CD4-positive, alpha-beta T cell treated with Interleukin-4 for 4 hours (primary cell): ENCODE results near the gene STON2.
"Not testable (repeated sequence)": the region's sequence is repeated elsewhere in the genome, so short reads cannot be mapped to it uniquely, and the experiment has no call there.

ENCODE experiments used
- DNase-seq: peaks from one replicate; pipeline ENCODE4 v3.0.0-alpha.2; 2020

STON2 gene, protein sequence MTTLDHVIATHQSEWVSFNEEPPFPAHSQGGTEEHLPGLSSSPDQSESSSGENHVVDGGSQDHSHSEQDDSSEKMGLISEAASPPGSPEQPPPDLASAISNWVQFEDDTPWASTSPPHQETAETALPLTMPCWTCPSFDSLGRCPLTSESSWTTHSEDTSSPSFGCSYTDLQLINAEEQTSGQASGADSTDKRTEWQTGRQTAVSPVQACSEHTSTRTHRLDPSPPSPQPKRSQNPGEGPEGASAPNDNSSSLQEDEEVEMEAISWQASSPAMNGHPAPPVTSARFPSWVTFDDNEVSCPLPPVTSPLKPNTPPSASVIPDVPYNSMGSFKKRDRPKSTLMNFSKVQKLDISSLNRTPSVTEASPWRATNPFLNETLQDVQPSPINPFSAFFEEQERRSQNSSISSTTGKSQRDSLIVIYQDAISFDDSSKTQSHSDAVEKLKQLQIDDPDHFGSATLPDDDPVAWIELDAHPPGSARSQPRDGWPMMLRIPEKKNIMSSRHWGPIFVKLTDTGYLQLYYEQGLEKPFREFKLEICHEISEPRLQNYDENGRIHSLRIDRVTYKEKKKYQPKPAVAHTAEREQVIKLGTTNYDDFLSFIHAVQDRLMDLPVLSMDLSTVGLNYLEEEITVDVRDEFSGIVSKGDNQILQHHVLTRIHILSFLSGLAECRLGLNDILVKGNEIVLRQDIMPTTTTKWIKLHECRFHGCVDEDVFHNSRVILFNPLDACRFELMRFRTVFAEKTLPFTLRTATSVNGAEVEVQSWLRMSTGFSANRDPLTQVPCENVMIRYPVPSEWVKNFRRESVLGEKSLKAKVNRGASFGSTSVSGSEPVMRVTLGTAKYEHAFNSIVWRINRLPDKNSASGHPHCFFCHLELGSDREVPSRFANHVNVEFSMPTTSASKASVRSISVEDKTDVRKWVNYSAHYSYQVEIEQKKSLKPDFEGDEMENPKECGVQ

DNA sequence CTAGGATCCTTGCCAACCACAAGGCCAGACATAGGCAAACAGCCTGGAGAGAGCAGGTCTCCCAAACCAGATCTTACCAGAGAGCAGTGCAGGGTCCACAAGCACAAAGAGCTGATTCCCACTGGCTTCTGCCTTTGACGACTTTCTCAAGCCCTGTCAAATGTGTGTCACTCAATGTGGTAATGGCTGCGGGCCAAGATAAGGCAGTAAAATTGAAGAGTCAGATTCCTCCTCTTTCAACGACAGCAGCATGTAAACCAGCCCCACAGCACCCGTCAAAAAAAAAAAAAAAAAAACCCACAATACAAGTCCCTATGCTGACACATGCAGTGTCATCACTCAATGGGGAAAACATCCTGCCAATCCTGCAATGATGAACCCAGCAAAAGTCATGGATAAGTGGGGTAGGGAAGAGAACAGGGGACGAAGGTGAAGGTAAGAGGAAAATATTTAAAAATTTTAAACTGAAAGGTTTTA lies at the start of gene STON2:
TSS of gene STON2 (minus strand) at position 123 of the 477 bp plus-strand sequence. CDS start 1,942 bp downstream, outside the sequence.
- DNase-seq = no peak

DNA sequence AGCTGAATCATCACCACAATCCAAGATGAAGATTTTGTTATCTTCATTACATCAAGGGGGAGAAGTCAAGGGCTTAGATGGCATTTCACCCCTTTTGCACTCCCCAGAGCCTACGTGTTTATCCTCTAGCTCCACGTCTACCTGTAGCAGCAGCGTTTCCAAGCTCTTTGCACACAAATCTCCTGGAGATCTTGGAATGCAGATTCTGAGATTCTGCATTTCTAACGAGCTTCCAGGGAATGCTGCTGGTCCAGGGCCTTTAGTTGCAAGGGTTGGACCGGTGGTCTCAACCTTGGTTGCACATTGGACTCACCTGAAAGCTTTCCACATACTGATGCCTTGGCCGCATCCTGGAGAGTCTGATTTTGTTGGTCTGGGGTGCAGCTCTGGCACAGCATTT lies 49.5 kb upstream of the STON2 start:
- no peak for DNase-seq

DNA sequence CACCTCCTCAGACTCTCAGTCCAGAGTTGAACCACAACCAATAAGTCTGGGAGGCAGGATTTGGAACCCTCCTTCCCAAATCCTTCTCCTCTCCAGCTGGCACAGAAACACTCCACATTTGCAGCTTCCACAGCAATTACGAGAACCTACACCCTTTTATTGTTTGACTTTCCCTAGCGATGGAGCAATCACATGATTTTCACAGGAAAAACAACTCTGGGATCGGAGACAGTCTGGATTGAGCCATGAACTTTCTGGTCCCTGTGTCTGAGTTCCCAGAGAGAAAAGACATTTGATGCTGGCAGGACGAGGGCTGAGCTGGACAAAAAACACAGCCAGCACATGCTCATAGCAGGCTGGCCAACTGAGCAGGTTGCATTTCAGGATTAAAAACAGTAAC lies 49.0 kb upstream of the STON2 start:
- DNase-seq = no peak

DNA sequence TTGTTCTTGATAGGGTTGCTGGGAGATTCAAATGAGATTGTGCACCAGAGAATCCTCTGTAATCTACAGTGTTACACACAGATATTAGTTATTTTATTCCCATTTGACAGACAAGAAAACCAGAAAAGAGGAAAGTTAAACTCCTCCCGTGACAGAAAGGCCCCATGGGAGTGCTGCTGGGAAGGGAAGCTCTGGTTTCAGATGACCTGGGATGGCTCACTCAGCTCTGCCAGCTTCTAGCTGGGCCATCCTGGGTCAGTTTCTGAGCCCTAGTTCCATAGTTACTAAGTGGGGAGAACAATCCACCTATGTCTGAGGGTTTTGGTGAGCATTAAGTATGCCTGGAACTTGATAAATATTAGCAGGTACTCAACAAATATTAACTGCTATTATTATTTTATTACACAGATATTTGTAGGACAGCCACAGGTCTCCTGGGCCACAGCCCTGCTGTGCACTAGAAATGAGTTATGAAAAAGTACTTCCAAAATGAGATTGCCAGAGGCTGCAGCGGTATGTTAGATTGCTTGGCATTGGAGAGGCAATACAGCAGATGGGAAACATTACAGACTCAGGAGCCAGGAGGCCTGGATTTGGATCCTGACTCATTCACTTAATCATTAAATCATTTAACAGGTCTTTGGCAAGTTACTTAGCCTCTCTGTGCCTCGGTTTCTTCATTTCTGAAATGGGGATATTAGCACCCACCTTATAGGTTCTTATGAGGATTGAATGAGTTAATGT lies 47.1 kb upstream of the STON2 start:
- DNase-seq = no peak

DNA sequence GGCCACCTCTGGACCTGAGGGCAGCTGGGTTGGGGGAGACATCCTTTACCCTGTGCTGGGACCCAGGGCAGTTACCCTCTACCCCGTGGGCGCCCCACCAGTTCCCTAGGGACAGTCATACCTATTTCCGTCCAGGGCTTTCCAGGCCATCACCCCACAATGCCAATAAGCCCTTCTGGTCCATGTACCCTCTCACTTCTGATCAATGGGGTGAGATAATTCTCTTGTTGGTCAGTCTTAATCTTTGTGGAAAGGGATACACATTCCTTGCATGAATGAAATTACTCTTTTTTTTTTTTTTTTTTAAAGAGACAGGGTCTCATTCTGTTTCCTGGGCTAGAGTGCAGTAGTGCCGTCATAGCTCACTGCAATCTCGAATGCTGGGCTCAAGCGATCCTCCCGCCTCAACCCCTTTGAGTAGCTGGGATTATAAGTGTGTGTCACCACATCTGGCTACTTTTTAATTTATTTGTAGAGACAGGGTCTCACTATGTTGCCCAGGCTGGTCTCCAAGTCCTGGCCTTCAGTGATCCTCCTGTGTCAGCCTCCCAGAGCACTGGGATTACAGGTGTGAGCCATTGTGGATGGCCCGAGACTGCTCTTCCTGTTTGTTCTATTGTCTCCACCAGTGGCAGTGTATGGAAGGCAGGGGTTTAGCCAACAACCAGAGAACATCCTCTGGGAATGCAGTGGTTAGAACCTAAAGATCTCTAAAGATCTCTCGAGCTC lies 46.3 kb upstream of the STON2 start:
- DNase-seq = no peak

DNA sequence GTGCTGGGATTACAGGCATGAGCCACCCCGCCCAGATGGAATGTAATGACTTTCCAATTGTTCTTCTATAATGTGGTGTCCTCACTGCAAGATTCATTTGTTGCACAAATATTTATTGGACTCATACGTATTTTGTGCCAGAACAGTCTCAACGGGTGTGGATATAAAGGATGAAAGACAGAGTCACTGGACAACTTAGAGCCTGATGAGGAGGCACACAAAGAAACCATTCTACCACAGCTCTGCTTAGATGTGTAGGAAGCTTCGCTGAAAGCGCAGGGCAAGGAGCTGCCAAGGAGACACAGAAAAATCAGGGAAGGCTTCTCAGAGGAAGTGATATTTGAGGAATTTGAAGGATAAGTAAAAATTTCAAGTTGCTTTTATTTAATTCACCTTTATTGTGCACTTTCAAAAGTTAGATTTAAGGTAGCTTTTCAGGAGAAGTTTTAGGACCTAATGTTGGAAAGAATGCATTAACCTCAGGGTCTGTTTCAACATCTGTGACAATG lies 41.6 kb upstream of the STON2 start:
- DNase-seq = no peak

DNA sequence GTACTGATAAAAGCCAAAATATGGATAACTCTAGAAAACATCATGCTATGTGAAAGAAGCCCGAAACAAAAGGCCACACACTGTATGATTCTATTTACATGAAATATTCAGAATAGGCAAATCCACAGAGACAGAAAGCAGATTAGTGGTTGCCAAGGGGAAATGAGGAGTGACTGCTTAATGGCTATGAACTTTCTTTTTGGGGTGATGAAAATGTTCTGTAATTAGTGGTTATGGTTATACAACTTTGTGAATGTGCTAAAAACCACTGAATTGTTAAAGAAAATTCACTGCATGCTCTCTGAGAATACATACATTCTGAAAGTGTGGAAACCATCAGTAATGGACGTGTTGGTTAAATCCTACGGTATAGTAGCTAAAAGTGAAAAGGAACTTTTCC lies 39.9 kb upstream of the STON2 start:
- DNase-seq = no peak

DNA sequence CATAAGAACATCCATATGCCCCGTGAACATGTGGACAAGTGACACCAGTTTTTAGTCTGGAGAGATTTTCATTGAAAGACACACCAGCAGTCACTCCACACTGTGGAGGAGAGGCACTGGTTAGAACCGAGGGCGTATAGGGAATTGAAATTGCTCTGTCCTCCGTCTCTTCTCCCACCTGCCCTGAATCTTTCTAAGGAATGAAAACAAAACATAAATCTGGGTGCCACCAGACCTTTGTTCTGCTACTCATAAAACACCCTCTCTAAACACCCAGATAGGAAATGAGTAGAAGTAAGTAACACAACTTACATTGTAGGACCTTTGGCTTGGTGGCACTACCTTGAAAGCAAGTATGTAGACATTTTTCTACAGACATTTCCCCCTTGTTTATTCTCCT lies 37.1 kb upstream of the STON2 start:
- no peak for DNase-seq

DNA sequence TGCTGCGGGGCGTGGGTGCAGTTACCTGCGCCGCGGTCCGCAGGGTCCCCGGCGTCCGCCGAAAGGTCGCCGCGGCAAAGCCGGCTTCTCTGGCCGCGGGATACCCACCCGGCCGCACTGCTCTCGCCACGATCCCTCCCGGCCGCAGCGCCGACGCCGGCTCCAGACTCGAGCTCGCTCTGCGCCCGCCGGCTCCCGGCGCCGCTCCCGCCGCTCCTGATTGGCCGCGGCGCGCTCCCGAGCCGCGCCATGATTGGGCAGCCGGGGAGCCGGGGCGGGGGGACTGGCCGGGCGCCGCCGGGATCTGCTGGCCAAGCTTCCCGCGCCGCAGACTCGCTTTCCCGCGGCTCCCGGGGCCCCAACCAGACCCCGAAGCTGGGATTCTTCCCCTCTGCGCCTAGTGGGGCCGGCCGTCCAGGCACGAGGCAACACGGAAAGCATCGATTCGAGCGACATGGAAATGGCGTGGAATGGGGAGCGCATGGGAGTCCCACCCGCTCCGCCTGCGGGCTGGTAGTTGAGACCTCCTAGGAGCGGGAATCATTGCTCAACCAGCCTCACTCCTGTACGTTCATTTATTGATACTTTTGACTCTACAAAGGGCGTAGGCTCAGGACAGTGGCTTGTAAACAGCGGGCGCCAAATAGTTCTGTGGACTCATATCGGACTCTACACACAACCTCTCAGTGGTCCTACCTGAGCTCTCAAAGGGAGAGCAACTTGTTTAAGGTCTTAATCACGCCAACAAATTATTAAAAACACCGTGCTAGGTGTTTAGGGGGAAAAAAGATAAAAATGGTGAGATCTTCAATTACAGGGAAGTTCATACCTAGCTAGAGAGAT lies 36.4 kb upstream of the STON2 start:
- no peak for DNase-seq

DNA sequence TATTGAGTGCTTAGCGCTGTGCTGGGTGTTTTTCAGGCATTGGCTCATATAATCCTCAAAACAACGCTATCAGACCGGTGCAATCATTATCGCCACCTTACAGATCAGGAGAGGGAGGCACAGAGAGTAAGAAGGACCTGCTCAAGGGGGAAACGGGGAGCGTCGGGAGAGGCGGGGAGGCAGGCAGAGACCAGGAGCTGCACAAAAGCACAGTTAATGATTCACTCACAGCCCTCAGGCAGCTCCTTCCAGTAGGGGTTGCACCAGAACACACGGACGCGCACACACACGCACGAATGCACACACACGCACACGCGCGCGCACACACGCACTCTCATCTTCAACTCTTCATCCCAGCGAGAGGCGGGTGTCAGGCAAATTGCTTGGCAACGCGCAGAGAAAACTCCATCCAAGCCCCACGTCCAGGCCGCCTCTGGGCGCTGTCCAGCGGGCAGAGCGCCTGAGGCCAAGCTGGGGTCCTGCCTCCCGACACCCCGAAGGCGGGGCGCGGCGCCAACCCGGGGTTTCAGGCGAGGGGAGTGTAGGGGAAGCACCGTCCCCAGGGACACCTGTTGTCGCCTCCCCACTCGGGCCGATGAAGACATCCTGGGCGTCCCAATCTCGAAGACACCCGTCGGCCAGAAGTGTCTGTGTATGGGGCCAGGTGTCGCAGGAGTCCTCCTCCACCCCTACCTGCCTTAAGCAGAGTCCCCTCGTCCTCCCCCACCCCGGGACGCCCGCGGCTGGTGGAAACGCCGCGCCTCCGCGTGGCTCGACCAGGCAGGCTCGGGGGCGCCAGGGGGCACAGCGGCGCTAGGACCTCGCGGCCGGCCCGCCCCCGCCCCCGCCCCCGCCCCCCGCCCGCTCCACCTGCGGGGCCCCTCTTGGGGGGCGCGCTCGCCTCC lies 35.5 kb upstream of the STON2 start:
- no peak for DNase-seq

DNA sequence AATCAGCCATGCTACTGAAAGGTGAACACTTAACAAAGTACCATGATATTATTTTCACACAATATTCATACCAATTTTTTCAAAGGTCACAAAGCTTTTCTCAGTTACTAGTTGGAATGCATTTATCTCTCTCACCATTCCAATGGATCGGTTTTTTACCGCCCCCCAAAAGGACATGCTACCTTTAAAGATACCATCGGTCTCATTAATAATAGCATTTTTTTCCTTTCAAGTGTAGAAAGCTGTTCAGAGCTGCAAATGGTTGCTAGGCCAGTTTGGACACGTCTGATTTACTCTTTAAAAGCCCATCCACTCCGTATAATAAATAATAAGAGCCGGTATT lies 34.9 kb upstream of the STON2 start:
- no peak for DNase-seq

DNA sequence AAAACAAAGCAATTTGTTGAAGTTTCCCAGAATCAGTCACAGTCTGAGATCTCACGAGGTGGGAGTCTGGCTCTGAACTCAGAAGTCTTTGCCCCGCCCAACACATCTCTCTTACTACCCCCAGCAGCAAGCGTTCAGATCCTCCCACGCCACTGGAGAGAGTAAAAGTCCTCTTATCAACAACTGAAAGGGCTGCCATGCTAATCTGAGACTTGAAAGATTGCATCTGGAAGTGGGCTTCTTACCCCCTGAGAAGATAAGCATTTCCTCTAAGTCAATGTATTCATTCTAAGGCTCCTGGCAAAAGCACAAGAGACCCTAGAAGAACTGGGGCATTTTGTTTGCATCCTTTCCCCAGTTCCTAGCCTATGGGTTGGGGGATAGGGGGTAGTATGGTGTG lies 34.1 kb upstream of the STON2 start:
- DNase-seq = no peak

DNA sequence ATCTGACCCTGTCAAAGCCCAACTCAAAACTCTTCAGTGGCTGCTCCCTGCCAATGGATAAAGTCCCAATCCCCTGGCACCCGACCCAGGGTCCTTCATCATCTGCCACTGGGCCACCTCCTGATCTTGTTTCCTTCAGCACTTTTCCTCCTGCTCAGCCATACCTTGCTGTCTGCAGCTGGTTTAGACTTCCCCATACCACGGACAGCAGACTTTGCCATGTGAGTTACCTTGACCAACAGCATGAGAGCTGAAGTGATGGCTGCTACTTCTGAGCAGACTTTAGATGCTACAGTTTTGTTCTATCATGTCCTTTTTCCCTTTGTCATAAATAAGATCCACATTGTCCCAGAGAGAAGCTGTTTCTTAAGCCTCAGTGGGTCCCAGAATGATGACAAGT lies 33.3 kb upstream of the STON2 start:
- no peak for DNase-seq

DNA sequence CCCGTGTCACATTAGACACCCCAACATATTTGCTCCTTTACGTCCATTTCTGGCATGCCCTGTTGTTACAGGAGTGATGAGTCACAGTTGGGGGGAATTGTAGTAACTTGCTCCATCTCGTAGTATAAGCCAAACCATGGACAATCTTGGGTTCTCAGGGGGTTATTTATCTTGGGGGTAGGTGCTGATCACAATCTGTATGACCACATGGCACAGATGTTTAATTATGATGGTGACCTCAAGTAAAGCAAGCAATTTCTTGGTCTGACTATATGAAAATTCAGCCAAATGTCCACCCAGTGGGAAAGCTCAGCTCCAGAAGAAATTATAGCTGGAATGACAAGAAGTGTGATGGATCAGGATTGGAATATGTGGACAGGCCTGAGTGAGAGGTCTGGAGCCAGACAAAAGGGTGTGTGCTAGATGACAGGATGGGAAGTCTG lies 32.1 kb upstream of the STON2 start:
- no peak for DNase-seq

DNA sequence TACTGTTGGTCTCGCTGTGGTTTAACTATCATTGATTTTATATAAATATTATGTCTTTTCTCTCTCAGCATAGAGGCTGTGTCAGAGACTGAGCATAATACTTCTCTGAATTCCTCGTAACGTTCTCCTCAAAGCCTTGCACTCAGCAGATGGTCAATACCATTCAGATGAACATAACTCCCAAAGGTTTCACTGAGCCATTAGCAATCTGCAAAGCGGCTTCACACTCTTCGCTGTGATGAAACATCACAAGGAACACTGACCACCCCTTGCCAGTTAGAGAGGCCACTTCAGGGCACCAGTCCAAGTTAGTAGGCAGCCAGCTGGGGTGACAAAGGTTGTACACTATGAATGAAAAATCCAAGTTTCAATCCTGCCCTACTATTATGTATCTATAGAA lies 30.1 kb upstream of the STON2 start:
- DNase-seq = no peak

DNA sequence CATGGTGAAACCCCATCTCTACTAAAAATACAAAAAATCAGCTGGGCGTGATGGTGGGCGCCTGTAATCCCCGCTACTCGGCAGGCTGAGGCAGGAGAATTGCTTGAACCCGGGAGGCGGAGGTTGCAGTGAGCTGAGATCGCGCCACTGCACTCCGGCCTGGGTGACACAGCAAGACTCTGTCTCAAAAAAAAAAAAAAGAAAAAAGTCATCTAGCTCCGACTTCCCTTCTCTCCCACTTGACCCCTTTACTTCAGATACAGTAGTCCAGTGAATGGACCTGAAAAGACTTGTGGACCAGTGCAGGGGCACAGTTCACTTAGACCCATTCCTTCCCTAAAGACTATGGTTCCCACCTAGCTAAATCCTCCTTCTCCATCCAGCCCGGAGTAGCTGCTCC lies 29.6 kb upstream of the STON2 start:
- not testable (repeated sequence) for DNase-seq

DNA sequence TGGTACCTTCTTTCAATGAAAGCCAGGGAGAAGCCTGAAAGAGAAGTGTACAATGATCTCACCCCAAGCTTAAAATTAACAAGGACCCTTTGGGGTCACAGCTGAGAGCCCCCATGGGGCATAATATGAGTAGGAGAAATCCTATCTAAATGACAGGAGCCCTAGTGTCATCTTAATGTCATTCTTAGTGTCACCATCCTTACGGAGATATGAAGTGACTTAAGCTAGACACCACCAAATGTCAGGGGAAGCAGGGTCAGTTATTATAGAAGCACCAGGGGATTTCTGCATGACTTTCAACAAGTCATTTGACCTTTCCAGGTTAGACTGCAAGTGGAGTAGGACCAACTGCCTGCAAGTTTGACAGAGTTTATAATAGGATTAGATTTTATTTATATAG lies 28.9 kb upstream of the STON2 start:
- DNase-seq = no peak

DNA sequence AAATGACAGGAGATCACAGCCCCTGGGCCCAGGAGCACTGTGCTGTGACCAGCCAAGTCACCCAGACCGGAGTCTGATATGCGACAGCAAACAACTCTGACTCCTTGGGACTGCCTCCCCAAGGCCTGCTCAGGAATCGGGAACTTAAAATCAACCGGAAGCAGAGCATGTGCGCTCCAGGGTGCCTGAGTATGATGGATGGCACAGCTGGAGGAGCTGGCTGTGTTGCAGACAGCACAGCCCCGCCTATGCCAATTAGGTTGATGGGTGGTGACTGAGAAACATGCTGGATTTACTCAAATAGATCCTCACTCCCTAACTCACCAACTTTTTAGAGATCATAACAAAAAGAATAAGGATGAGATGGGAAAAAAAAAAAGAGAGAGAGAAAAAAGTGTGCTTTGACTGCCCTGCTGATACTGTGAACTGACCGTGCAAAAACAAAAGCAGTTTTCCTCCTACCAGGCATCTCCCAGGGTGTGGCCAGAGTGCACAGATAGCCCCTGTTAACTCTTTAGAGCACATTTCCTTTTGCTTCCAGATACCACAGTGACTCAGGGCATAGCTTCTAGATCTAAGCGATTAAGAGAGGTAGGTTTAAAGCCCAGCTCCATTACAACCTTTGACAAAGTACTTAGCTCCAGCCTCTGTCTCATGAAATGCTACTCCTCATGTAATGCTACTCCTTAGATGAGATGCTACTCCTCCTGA lies 27.4 kb upstream of the STON2 start:
- no peak for DNase-seq

DNA sequence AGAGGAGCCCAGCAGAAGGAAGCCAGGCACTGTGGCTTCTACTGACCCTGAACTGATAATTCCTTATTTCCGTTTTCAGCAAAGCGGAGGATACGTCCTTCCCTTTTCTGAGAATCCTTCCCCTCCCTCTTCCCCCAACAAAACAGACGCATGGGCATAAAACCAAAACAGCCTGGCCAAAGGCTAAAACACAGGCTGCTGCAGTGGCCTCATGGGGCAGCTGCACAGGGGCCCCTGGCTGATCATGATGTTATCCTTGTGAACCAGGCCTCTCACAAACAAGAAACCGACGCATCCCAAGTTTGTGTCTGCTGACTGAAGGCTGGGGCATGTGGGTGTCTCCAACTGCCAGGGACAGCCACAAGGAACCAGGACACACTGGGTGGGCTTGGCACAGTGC lies 23.4 kb upstream of the STON2 start:
- DNase-seq = no peak
